ENCODE measurements around the gene ANKRD18A.

ANKRD18A gene

GRCh38 chr9:38620483-38621433, at the start of gene ANKRD18A:
Gene ANKRD18A, minus strand, starts transcription at chr9:38620596. Its CDS starts 311 bp downstream, at chr9:38620285.
- peak in 10 of 14 donors; percentile 35 to 78 (median 65) for DNase-seq

GRCh38 chr9:38668791-38669466, 48.5 kb upstream of the ANKRD18A start:
- no peak for DNase-seq

- DNase-seq: peak in 4 of 14 donors; percentile 5 to 36 (median 26)
Observed at GRCh38 chr9:38662763-38663593, 42.6 kb upstream of the ANKRD18A start.

GRCh38 chr9:38659538-38659937, 39.1 kb upstream of the ANKRD18A start:
- no peak for DNase-seq

GRCh38 chr9:38656896-38657295, 36.5 kb upstream of the ANKRD18A start:
- no peak for DNase-seq

- DNase-seq: no peak
Observed at GRCh38 chr9:38652486-38652885, 32.1 kb upstream of the ANKRD18A start.

GRCh38 chr9:38652044-38652443, 31.6 kb upstream of the ANKRD18A start:
- no peak for DNase-seq

GRCh38 chr9:38651400-38652042, 31.1 kb upstream of the ANKRD18A start:
- DNase-seq: no peak

GRCh38 chr9:38650564-38650963, 30.2 kb upstream of the ANKRD18A start:
- no peak for DNase-seq

- DNase-seq: no peak
Observed at GRCh38 chr9:38649731-38650363, 29.5 kb upstream of the ANKRD18A start.

- no peak for DNase-seq
Observed at GRCh38 chr9:38644601-38645000, 24.2 kb upstream of the ANKRD18A start.

- no peak for DNase-seq
Observed at GRCh38 chr9:38643815-38644173, 23.4 kb upstream of the ANKRD18A start.

GRCh38 chr9:38642951-38643814, 22.8 kb upstream of the ANKRD18A start:
- peak in 3 of 14 donors; percentile 22 to 32 (median 24) for DNase-seq

- peak in 7 of 14 donors; percentile 15 to 45 (median 30) for DNase-seq
Observed at GRCh38 chr9:38641985-38642864, 21.8 kb upstream of the ANKRD18A start.

- no peak for DNase-seq
Observed at GRCh38 chr9:38641142-38641541, 20.7 kb upstream of the ANKRD18A start.

GRCh38 chr9:38639577-38639940, 19.2 kb upstream of the ANKRD18A start:
- DNase-seq: no peak

GRCh38 chr9:38638881-38639576, 18.6 kb upstream of the ANKRD18A start:
- no peak for DNase-seq

GRCh38 chr9:38634315-38634714, 13.9 kb upstream of the ANKRD18A start:
- DNase-seq: no peak

GRCh38 chr9:38629511-38629910, 9.1 kb upstream of the ANKRD18A start:
- DNase-seq: no peak

Data from C1 segment of cervical spinal cord (tissue), 14 donors.